Measurements from ENCODE around the gene CHMP3. TPM values are rescaled to one million over a fixed set of nuclear protein-coding genes. Genes with fewer than 3 reads are reported as not detected.

Gene CHMP3
- total RNA-seq, 1 experiment from 2014 or later: 22.7 TPM

DNA sequence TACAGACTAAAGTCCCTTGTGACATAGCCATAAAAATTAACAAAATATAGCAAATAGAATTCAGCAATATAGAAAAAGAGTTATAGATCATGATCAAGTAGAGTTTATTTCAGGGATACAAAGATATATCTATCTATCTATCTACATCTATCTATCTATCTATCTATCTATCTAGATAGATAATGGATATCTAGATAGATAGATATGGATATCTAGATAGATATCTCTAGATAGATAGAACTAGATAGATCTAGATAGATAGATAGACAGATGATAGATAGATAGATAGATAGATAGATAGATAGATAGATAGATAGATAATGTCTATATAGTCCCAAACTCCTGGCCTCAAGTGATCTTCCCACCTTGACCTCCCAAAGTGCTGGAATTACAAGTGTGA, 17.3 kb upstream of the CHMP3 start (continued):
- no peak for TF ChIP-seq NFYB (CRISPR knock-in tag; conservative IDR thresholded peaks at IDR 0.05; ENCODE audit: low read depth)
- no peak for TF ChIP-seq TP53 (CRISPR knock-in tag; IDR thresholded peaks at IDR 0.05)
- no peak for TF ChIP-seq MXD4 (CRISPR knock-in tag; IDR thresholded peaks at IDR 0.05; ENCODE audit: borderline replicate concordance)
- TF ChIP-seq ESRRA (CRISPR knock-in tag; IDR thresholded peaks at IDR 0.05; ENCODE audit: borderline replicate concordance): no peak
- TF ChIP-seq, protein P1, sequence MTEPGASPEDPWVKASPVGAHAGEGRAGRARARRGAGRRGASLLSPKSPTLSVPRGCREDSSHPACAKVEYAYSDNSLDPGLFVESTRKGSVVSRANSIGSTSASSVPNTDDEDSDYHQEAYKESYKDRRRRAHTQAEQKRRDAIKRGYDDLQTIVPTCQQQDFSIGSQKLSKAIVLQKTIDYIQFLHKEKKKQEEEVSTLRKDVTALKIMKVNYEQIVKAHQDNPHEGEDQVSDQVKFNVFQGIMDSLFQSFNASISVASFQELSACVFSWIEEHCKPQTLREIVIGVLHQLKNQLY (CRISPR knock-in tag; IDR thresholded peaks at IDR 0.05): no peak
- TF ChIP-seq, protein P2, sequence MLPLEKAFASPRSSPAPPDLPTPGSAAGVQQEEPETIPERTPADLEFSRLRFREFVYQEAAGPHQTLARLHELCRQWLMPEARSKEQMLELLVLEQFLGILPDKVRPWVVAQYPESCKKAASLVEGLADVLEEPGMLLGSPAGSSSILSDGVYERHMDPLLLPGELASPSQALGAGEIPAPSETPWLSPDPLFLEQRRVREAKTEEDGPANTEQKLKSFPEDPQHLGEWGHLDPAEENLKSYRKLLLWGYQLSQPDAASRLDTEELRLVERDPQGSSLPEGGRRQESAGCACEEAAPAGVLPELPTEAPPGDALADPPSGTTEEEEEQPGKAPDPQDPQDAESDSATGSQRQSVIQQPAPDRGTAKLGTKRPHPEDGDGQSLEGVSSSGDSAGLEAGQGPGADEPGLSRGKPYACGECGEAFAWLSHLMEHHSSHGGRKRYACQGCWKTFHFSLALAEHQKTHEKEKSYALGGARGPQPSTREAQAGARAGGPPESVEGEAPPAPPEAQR (CRISPR knock-in tag; IDR thresholded peaks at IDR 0.05): no peak
- TF ChIP-seq, protein P3, sequence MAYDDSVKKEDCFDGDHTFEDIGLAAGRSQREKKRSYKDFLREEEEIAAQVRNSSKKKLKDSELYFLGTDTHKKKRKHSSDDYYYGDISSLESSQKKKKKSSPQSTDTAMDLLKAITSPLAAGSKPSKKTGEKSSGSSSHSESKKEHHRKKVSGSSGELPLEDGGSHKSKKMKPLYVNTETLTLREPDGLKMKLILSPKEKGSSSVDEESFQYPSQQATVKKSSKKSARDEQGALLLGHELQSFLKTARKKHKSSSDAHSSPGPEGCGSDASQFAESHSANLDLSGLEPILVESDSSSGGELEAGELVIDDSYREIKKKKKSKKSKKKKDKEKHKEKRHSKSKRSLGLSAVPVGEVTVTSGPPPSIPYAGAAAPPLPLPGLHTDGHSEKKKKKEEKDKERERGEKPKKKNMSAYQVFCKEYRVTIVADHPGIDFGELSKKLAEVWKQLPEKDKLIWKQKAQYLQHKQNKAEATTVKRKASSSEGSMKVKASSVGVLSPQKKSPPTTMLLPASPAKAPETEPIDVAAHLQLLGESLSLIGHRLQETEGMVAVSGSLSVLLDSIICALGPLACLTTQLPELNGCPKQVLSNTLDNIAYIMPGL (CRISPR knock-in tag; IDR thresholded peaks at IDR 0.05): no peak

DNA sequence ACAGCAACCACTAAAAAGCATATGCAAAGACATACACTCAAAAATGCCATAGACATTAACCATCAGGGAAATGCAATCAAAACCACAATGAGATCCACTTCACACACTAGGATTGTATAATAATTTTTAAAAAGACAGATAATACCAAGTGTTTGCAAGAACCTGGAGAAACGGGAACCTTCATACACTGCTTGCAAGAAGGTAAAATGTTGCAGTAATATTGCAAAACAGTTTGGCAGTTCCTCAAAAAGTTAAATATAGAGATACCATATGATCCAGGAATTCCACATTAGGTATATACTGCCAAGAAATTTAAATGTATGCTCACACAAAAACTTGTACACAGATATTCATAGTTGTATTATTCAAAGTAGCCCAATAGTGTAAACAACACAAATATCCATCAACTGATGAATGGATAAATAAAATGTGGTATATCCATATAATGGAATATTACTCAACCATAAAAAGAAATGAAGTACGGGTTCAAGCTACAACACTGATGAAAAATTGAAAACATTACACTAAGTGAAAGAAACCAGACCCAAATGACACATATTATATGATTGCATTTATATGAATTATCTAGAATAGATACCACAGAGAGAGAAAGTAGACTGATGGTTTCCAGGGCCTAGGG, 14.7 kb upstream of the CHMP3 start:
- DNase-seq (ENCODE audit: low spot score) (no peak), ATAC-seq (no peak)
- no peaks in the 10 kb centered on the region for H3K36me3 Mint-ChIP-seq
- peaks cover 17% of the 10 kb centered on the region for H3K9me3 Mint-ChIP-seq
- TF ChIP-seq JAZF1 (CRISPR knock-in tag; IDR thresholded peaks at IDR 0.05) (no peak), CDX4 (CRISPR knock-in tag; IDR thresholded peaks at IDR 0.05; ENCODE audit: borderline replicate concordance) (no peak), ZNF281 (CRISPR knock-in tag; IDR thresholded peaks at IDR 0.05) (no peak), RORB (CRISPR knock-in tag; IDR thresholded peaks at IDR 0.05) (no peak), ZNF263 (CRISPR knock-in tag; IDR thresholded peaks at IDR 0.05; ENCODE audit: low read depth) (no peak)
- TF ChIP-seq, protein P4, sequence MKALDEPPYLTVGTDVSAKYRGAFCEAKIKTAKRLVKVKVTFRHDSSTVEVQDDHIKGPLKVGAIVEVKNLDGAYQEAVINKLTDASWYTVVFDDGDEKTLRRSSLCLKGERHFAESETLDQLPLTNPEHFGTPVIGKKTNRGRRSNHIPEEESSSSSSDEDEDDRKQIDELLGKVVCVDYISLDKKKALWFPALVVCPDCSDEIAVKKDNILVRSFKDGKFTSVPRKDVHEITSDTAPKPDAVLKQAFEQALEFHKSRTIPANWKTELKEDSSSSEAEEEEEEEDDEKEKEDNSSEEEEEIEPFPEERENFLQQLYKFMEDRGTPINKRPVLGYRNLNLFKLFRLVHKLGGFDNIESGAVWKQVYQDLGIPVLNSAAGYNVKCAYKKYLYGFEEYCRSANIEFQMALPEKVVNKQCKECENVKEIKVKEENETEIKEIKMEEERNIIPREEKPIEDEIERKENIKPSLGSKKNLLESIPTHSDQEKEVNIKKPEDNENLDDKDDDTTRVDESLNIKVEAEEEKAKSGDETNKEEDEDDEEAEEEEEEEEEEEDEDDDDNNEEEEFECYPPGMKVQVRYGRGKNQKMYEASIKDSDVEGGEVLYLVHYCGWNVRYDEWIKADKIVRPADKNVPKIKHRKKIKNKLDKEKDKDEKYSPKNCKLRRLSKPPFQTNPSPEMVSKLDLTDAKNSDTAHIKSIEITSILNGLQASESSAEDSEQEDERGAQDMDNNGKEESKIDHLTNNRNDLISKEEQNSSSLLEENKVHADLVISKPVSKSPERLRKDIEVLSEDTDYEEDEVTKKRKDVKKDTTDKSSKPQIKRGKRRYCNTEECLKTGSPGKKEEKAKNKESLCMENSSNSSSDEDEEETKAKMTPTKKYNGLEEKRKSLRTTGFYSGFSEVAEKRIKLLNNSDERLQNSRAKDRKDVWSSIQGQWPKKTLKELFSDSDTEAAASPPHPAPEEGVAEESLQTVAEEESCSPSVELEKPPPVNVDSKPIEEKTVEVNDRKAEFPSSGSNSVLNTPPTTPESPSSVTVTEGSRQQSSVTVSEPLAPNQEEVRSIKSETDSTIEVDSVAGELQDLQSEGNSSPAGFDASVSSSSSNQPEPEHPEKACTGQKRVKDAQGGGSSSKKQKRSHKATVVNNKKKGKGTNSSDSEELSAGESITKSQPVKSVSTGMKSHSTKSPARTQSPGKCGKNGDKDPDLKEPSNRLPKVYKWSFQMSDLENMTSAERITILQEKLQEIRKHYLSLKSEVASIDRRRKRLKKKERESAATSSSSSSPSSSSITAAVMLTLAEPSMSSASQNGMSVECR (CRISPR knock-in tag; IDR thresholded peaks at IDR 0.05; ENCODE audit: borderline replicate concordance): no peak
- H3K27me3 Mint-ChIP-seq (ENCODE audit: low read depth): peaks cover 5% of the 10 kb centered on the region
- no peak overlapping the region for H3K27ac Mint-ChIP-seq
- no peaks in the 10 kb centered on the region for H3K4me1 Mint-ChIP-seq
- ChIA-PET CTCF (no interaction called here), POLR2A (no interaction called here)
- H3K4me3 Mint-ChIP-seq: no peak overlapping the region
